ENCODE measurements around the gene RAPSN. TPM values are rescaled to one million over a fixed set of nuclear protein-coding genes. Genes with fewer than 3 reads are reported as not detected.
A peak's percentile ranks its signal among the peaks of the same experiment; 100 is the strongest.

Gene RAPSN
- total and polyA plus RNA-seq, 2 donors (not counting 3 experiments of a cell fraction or from before 2014, with no cell fraction given): 0.18 to 1.6 TPM

DNA sequence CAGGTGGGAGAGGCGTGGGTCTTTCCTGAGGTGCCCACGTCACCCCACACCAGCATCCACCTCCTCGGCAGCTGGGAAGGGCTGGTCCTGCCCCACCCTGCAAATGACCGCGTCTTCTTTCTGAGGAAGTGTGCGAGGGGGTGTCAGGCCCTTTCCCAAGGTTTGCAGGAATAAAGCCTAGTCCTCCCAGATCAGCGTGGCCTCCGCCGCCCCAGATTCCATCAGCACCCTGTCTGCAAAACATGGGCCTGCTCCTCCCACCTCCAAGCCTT is 55.0 kb downstream of the RAPSN start:
- TF ChIP-seq FOS (IDR thresholded peaks at IDR 0.05; ENCODE audit: borderline replicate concordance, insufficient read depth, low read length): no peak
- TF ChIP-seq, protein P1, sequence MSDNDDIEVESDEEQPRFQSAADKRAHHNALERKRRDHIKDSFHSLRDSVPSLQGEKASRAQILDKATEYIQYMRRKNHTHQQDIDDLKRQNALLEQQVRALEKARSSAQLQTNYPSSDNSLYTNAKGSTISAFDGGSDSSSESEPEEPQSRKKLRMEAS (IDR thresholded peaks at IDR 0.05; ENCODE audit: insufficient read depth, insufficient read length): no peak
- TF ChIP-seq EZH2 (IDR thresholded peaks at IDR 0.05; ENCODE audit: borderline replicate concordance, low read depth, low read length, severe bottlenecking): no peak
- no peak for TF ChIP-seq POLR2A (IDR thresholded peaks at IDR 0.05; ENCODE audit: low read depth, low read length)
- TF ChIP-seq JUN (IDR thresholded peaks at IDR 0.05; ENCODE audit: borderline replicate concordance, insufficient read depth, insufficient read length, low read depth): no peak
- TF ChIP-seq POLR2AphosphoS5 (IDR thresholded peaks at IDR 0.05; ENCODE audit: insufficient read depth, low read depth, low read length): no peak
- no peak for TF ChIP-seq GATA2 (IDR thresholded peaks at IDR 0.05; ENCODE audit: insufficient read depth, insufficient read length, low read depth, low read length)
- no peak for TF ChIP-seq MYC (IDR thresholded peaks at IDR 0.05; ENCODE audit: low read depth, low read length)
- TF ChIP-seq, protein P2, sequence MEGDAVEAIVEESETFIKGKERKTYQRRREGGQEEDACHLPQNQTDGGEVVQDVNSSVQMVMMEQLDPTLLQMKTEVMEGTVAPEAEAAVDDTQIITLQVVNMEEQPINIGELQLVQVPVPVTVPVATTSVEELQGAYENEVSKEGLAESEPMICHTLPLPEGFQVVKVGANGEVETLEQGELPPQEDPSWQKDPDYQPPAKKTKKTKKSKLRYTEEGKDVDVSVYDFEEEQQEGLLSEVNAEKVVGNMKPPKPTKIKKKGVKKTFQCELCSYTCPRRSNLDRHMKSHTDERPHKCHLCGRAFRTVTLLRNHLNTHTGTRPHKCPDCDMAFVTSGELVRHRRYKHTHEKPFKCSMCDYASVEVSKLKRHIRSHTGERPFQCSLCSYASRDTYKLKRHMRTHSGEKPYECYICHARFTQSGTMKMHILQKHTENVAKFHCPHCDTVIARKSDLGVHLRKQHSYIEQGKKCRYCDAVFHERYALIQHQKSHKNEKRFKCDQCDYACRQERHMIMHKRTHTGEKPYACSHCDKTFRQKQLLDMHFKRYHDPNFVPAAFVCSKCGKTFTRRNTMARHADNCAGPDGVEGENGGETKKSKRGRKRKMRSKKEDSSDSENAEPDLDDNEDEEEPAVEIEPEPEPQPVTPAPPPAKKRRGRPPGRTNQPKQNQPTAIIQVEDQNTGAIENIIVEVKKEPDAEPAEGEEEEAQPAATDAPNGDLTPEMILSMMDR (IDR thresholded peaks at IDR 0.05; ENCODE audit: extremely low read depth in 1 of 2, insufficient read depth in 1 of 2, low read depth in 1 of 2, low read length in 2 of 2): no peak
- H4K20me1 ChIP-seq (replicated peaks; ENCODE audit: control insufficient read depth, extremely low read depth, insufficient read depth, low read length): no peaks in the 10 kb centered on the region
- H3K4me2 ChIP-seq (ENCODE audit: insufficient read depth, low read length): no peak overlapping the region
- intact Hi-C loops (cut with micrococcal nuclease) (loop anchor here (1.0 kb wide), 2 partner anchors 14 to 20 kb away; partner anchors contain the start of gene SLC39A13), dilution Hi-C loops (cut with MboI; ENCODE audit: extremely low pct_ligation_motif_present, low sequenced_read_pairs) (no loop called here)
- DNase-seq (ENCODE audit: low read depth, low spot score) (no peak), FAIRE-seq (peak; percentile 66)
- H3K9me3 ChIP-seq (replicated peaks; ENCODE audit: control insufficient read depth, insufficient read depth, low read length): no peaks in the 10 kb centered on the region
- H3K36me3 ChIP-seq (ENCODE audit: control insufficient read depth in 2 of 2, extremely low read depth in 1 of 2, insufficient read depth in 2 of 2, low read length in 2 of 2): no peaks in the 10 kb centered on the region
- H3K4me3 ChIP-seq (replicated peaks in 1 of 3; ENCODE audit: insufficient read depth in 1 of 3, low read depth in 1 of 3, low read length in 3 of 3): no peak overlapping the region
- ChIA-PET CTCF (interaction anchor here (1.2 to 5.5 kb wide), 3 partner anchors 15 to 39 kb away, joined by 3 to 76 read pairs (median 4); partner anchors contain the start of gene SLC39A13), POLR2A (no interaction called here)
- peak overlapping the region; percentile 3 for H2AFZ ChIP-seq (ENCODE audit: low read depth, low read length)
- no peaks in the 10 kb centered on the region for H3K27me3 ChIP-seq (ENCODE audit: control insufficient read depth in 2 of 2, insufficient read depth in 2 of 2, low read length in 2 of 2)
- H3K79me2 ChIP-seq (ENCODE audit: control insufficient read depth, insufficient read depth, low read length): no peaks in the 10 kb centered on the region
- H3K27ac ChIP-seq (ENCODE audit: insufficient read depth, low read depth, low read length): peak overlapping the region; percentile 99
- H3K9me1 ChIP-seq (replicated peaks; ENCODE audit: control insufficient read depth, extremely low read depth, insufficient read depth, low read length): no peaks in the 10 kb centered on the region
- H3K4me1 ChIP-seq (ENCODE audit: control insufficient read depth, extremely low read depth, insufficient read depth, low read length): peaks cover 21% of the 10 kb centered on the region
- no TSS peak for BruUV-seq (replicated peaks)
- H3K9ac ChIP-seq (replicated peaks; ENCODE audit: extremely low read depth, insufficient read depth, low read length): peak overlapping the region; percentile 96

Data from endothelial cell of umbilical vein (primary cell).